ENCODE data around the gene ALDOB.

Gene ALDOB

GRCh38 chr9:101478906-101479305 lies 43.3 kb upstream of the ALDOB start:
- DNase-seq, result no peak
- Histone ChIP-seq H3K27ac (no peak overlapping the region), H3K9me3 (ENCODE audit: severe bottlenecking) (no peaks in the 10 kb centered on the region), H3K4me3 (ENCODE audit: low read depth, low read length) (no peak overlapping the region), H3K27me3 (ENCODE audit: insufficient read depth, low read depth, severe bottlenecking) (no peaks in the 10 kb centered on the region), H3K36me3 (no peaks in the 10 kb centered on the region; the same call in 1 of the 2 replicates)
- TF ChIP-seq, protein P1, sequence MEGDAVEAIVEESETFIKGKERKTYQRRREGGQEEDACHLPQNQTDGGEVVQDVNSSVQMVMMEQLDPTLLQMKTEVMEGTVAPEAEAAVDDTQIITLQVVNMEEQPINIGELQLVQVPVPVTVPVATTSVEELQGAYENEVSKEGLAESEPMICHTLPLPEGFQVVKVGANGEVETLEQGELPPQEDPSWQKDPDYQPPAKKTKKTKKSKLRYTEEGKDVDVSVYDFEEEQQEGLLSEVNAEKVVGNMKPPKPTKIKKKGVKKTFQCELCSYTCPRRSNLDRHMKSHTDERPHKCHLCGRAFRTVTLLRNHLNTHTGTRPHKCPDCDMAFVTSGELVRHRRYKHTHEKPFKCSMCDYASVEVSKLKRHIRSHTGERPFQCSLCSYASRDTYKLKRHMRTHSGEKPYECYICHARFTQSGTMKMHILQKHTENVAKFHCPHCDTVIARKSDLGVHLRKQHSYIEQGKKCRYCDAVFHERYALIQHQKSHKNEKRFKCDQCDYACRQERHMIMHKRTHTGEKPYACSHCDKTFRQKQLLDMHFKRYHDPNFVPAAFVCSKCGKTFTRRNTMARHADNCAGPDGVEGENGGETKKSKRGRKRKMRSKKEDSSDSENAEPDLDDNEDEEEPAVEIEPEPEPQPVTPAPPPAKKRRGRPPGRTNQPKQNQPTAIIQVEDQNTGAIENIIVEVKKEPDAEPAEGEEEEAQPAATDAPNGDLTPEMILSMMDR (IDR thresholded peaks at IDR 0.05; ENCODE audit: low read depth, low read length), result no peak

DNA sequence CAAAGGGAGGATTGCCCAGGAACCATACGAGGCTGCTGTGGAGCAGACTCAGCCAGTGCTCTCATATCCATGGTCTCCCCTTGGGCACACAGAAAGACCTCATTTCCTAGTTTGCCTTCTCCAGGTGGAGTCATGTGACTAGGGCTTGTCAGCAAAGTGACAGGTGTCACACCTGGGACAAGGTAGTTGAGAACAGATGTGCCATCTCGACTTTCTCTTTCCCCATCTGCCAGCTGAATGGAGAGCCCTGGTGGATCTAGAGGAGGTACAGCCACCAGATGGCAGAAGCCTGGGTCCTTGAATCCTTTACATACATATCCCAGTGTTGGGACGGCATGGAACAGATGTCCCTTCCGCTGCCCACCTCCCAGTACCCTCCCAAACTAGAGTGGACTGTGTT lies 42.9 kb upstream of the ALDOB start:
- TF ChIP-seq, protein P1 (IDR thresholded peaks at IDR 0.05; ENCODE audit: low read depth, low read length), result peak; percentile 46

GRCh38 chr9:101477736-101478135 lies 42.2 kb upstream of the ALDOB start:
- Histone ChIP-seq H3K4me3 (ENCODE audit: low read depth, low read length) (no peak overlapping the region), H3K9me3 (ENCODE audit: severe bottlenecking) (no peaks in the 10 kb centered on the region), H3K27me3 (ENCODE audit: insufficient read depth, low read depth, severe bottlenecking) (no peaks in the 10 kb centered on the region), H3K27ac (no peak overlapping the region), H3K36me3 (no peaks in the 10 kb centered on the region; the same call in 1 of the 2 replicates)
- no peak for DNase-seq
- TF ChIP-seq, protein P1 (IDR thresholded peaks at IDR 0.05; ENCODE audit: low read depth, low read length), result no peak

More for the DNA sequence above, 42.9 kb upstream of the ALDOB start:
- no peaks in the 10 kb centered on the region for H3K9me3 ChIP-seq (ENCODE audit: severe bottlenecking)
- no peaks in the 10 kb centered on the region for H3K27me3 ChIP-seq (ENCODE audit: insufficient read depth, low read depth, severe bottlenecking)
- DNase-seq, result peak; percentile 23
- H3K36me3 ChIP-seq, result no peaks in the 10 kb centered on the region; the same call in 1 of the 2 replicates
- H3K27ac ChIP-seq, result no peak overlapping the region
- no peak overlapping the region for H3K4me3 ChIP-seq (ENCODE audit: low read depth, low read length)

- no peak for DNase-seq
- Histone ChIP-seq H3K36me3 (no peaks in the 10 kb centered on the region; the same call in 1 of the 2 replicates), H3K4me3 (ENCODE audit: low read depth, low read length) (no peak overlapping the region), H3K9me3 (ENCODE audit: severe bottlenecking) (no peaks in the 10 kb centered on the region), H3K27ac (no peak overlapping the region), H3K27me3 (ENCODE audit: insufficient read depth, low read depth, severe bottlenecking) (no peaks in the 10 kb centered on the region)
- TF ChIP-seq, protein P1 (IDR thresholded peaks at IDR 0.05; ENCODE audit: low read depth, low read length), result no peak
Measured at GRCh38 chr9:101477214-101477613, 41.6 kb upstream of the ALDOB start.

GRCh38 chr9:101476576-101477208 lies 41.1 kb upstream of the ALDOB start:
- no peaks in the 10 kb centered on the region; the same call in 1 of the 2 replicates for H3K36me3 ChIP-seq
- no peak overlapping the region for H3K4me3 ChIP-seq (ENCODE audit: low read depth, low read length)
- H3K27me3 ChIP-seq (ENCODE audit: insufficient read depth, low read depth, severe bottlenecking), result no peaks in the 10 kb centered on the region
- TF ChIP-seq, protein P1 (IDR thresholded peaks at IDR 0.05; ENCODE audit: low read depth, low read length), result no peak
- DNase-seq, result no peak
- no peaks in the 10 kb centered on the region for H3K9me3 ChIP-seq (ENCODE audit: severe bottlenecking)
- H3K27ac ChIP-seq, result no peak overlapping the region

DNA sequence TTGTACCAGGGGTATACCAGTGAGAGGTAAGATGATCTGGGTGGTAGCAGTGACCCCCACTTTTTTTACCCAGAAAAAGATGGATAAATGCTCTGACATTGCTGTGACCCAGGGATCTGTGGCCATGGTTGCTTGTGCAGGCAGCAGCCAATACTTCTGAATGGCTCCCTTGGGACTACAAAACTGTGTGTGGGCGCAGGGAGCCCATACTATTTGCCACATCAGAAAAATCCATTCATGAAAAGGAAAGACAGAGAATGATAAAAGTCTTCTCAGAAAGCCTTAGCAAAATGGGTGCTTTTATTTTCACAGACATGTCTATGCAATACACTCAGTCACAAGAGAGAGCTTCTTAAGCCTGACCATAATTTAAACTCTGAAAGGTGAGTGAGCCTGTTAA lies 37.3 kb upstream of the ALDOB start:
- DNase-seq, result no peak
- Histone ChIP-seq H3K4me3 (ENCODE audit: low read depth, low read length) (no peak overlapping the region), H3K27me3 (ENCODE audit: insufficient read depth, low read depth, severe bottlenecking) (no peaks in the 10 kb centered on the region), H3K27ac (no peak overlapping the region), H3K9me3 (ENCODE audit: severe bottlenecking) (no peaks in the 10 kb centered on the region), H3K36me3 (no peaks in the 10 kb centered on the region; the same call in 1 of the 2 replicates)
- TF ChIP-seq, protein P1 (IDR thresholded peaks at IDR 0.05; ENCODE audit: low read depth, low read length), result no peak
